Jurkat, Clone E6-1 (cell line): ENCODE measurements around the gene GPR137.

ENCODE experiments used
- DNase-seq: peaks from one replicate; pipeline ENCODE4 v3.0.0-alpha.2; 2011; ENCODE audit warnings: low read depth, low spot score
- H3K4me3 ChIP-seq: 2 replicates; pipeline ENCODE4 v1.5.1; 2011; ENCODE audit warnings: mild to moderate bottlenecking, low read length, control low read depth, moderate library complexity

The GPR137 gene

DNA sequence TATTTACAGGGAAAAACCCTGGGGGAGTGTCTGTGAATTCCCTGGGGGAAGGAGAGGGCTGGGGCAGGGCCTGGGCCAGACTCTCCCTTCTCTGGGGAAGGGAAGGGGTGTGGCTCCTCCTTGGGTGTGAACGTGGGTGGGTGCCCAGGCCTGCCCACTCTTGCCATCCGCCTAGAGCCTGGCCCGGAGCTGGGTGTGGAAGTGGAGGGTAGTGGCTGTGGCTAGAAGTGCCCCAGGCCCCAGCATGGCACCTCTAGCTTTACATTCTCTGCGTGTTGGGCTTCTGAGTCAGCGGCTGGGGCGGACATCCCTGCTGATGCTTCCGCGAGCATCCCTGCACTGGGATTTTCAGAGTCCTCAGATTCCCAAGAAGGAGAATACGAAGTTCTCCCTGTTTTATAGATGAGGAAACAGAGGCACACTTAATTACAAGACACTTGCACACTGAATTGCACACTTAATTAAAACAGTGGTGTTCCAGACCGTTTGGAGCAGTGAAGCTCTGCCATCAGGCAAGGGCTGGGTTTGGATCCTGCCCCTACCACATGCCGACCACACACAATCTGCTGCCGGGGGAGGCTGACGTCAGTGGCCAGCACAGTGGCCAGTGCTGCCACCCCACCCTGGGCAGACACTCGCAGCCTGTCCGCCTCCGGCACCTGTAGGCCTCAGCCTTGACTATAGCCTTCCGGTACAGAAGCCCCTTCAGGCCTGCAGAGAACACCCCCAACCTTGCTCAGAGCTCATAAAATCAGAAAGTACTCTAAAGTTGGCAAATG is 8.8 kb upstream of the GPR137 start:
- no peak for DNase-seq
- H3K4me3 ChIP-seq = no peak overlapping the region

DNA sequence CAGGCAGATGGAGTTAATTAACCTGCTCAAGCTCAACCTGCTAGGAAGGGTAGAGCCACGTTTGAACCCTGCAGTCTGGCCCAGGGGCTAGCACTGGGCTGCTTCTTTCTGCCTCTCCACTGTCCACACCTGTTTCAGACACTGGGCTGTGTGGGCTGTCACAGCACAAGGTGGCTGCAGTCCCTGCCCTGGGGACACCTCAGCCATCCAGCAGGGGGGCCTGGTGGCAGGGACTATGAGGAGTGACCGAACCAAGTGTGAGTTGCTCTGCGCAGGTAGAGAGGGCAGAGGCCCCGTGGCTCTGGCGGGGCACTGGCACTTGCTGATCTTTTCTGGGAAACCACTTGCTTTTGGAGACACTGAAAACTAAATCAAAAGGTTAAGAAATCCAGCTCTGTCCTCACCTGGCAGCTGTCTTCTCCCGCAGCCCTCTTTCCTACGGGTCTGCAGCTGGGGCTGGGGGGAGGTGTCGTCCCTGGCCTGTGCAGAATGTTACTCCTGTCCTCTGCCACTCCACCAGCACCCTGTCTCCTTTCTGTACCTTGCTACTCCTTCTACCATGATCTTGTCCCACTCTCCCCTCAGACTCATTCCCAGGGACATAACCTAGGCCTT is 7.0 kb upstream of the GPR137 start:
- H3K4me3 ChIP-seq = no peak overlapping the region
- no peak for DNase-seq

- DNase-seq = no peak
- H3K4me3 ChIP-seq = no peak overlapping the region
These were observed 3.5 kb upstream of the GPR137 start for GRCh38 chr11:64281957-64282770.

- no peak for DNase-seq
- no peak overlapping the region for H3K4me3 ChIP-seq
These were observed 2.6 kb upstream of the GPR137 start for GRCh38 chr11:64283092-64283491.

GRCh38 chr11:64284048-64284961 is 1.3 kb upstream of the GPR137 start, which contains the start of gene BAD:
BAD (minus strand) TSS chr11:64284665; CDS start chr11:64284368, 297 bp downstream.
- DNase-seq = peak; percentile 88
- H3K4me3 ChIP-seq = peak within 1 kb of the TSS; percentile 80

- no peak for DNase-seq
- peak overlapping the region; percentile 80 for H3K4me3 ChIP-seq
These were observed 495 bp downstream of the GPR137 start for GRCh38 chr11:64285885-64286800.

- DNase-seq = no peak
- no peak overlapping the region for H3K4me3 ChIP-seq
These were observed 1.1 kb downstream of the GPR137 start for GRCh38 chr11:64286801-64287159.

DNA sequence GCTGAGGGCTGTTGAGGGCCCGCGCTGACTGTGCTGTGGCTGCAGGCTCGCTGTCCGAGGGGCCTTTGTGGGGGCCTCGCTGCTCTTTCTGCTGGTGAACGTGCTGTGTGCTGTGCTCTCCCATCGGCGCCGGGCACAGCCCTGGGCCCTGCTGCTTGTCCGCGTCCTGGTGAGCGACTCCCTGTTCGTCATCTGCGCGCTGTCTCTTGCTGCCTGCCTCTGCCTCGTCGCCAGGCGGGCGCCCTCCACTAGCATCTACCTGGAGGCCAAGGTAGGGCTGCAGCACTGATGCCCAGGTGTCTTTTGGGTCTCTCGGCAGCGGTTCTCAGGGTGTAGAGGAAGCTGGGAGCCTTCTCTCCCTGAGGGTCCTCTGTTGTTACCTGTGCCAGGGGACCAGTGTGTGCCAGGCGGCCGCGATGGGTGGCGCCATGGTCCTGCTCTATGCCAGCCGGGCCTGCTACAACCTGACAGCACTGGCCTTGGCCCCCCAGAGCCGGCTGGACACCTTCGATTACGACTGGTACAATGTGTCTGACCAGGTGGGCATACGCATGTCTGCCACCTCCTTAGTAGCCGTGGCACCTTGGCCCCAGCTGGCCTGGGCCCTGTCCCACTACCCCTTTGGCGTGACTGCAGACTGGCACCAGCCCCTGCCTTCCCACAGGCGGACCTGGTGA is 2.2 kb downstream of the GPR137 start:
- DNase-seq = no peak
- H3K4me3 ChIP-seq = no peak overlapping the region

DNA sequence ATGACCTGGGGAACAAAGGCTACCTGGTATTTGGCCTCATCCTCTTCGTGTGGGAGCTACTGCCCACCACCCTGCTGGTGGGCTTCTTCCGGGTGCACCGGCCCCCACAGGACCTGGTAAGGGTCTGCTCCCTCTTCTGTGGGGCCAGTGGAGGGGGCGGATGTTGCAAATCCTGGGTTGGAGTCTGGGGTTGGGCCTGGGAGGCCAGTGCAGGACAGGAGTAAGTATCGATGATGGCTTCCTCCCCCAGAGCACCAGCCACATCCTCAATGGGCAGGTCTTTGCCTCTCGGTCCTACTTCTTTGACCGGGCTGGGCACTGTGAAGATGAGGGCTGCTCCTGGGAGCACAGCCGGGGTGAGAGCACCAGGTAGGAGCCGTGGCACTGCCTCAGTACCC is 2.7 kb downstream of the GPR137 start:
- no peak for DNase-seq
- no peak overlapping the region for H3K4me3 ChIP-seq

DNA sequence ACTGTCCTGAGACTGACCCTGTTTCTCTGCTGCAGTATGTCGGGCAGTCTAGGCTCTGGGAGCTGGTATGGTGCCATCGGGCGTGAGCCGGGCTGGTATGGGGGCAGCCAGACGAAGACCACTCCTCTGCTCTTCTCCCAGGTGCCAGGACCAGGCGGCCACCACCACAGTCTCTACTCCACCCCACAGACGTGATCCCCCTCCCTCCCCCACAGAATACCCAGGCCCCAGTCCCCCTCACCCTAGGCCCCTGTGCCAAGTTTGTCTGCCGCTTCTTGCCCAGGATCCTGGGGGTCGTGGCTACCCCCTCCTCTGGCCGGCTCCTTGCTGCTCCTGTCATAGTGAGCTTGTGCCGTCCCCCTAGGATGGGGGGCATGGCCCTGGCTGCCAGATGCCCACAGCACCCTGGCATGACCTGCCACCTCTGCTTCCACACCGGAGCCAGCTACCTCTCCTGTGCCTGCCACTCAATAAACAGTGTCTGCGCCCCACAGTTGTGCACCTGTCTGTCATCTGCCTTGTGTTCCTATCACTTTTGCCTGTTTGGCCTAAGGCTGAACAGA is 3.4 kb downstream of the GPR137 start:
- DNase-seq = no peak
- H3K4me3 ChIP-seq = no peak overlapping the region

- no peak overlapping the region for H3K4me3 ChIP-seq
These were observed 5.0 kb downstream of the GPR137 start for GRCh38 chr11:64290352-64291261.

DNA sequence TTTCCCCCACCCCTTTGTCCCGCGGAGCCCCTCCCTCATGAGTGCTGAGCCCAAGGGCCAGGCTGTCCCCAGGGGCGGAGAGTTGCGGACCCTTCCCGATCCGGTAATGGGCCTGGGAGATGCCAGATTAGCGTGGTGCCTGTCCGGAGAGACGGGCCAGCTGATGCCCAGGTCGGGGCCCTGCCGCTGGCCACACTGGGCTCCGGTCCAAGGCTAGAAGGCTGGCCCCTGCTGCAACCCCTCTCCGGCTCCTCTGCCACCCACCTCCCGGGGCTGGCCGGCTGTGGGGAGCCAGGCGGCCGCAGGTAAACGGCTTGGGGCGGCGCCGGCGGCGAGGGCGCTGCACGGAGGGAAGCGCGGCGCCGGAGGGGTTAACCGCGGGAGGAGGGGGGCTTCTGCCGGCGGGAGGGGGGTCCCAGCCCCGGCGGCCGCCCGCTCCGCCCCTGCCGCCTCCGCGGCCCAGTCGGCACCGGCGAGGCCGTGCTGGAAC is 5.7 kb downstream of the GPR137 start, which contains the start of gene KCNK4:
TSS of gene KCNK4 (plus strand) at position 41 of the 490 bp plus-strand sequence. CDS start 1,717 bp downstream, outside the sequence.
- no peak for DNase-seq
- no peak within 1 kb of the TSS for H3K4me3 ChIP-seq

More at GRCh38 chr11:64290352-64291261, 5.0 kb downstream of the GPR137 start:
- DNase-seq = no peak

DNA sequence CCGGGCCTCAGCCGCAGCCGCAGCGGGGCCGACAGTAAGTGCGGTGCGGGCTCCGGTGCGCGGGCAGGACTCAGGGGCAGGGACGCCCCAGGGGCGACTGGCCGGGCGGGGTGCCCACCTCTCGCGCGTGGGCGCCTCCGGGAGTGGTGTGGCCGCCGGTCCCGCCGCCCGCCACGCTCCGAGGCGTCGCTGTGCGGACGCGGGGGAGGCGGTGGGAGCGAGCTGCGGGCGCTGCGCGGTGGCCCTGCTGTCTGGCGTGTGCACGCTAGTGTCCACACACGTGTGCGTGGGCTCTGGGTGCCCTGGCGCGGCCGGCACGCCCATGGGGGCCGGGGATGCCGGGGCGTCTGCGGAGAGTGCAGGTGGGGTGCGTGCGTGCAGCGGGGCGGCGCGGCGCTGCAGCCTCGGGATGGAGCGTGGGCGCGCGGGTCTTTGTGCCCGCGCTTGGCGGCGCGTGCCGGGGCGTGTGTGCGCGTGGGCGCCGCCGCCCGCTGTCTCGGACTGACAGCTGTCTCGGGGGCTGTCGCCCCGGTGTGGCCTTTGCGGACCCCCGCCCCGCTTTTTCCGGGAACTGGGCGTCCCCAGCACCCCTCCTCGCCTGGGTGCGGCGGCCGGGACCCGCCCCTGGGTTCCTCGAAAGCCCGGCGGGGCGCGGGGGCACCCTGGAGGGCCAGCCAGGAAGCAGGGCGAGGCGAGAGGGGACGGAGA is 6.3 kb downstream of the GPR137 start:
- H3K4me3 ChIP-seq = no peak overlapping the region
- DNase-seq = no peak

DNA sequence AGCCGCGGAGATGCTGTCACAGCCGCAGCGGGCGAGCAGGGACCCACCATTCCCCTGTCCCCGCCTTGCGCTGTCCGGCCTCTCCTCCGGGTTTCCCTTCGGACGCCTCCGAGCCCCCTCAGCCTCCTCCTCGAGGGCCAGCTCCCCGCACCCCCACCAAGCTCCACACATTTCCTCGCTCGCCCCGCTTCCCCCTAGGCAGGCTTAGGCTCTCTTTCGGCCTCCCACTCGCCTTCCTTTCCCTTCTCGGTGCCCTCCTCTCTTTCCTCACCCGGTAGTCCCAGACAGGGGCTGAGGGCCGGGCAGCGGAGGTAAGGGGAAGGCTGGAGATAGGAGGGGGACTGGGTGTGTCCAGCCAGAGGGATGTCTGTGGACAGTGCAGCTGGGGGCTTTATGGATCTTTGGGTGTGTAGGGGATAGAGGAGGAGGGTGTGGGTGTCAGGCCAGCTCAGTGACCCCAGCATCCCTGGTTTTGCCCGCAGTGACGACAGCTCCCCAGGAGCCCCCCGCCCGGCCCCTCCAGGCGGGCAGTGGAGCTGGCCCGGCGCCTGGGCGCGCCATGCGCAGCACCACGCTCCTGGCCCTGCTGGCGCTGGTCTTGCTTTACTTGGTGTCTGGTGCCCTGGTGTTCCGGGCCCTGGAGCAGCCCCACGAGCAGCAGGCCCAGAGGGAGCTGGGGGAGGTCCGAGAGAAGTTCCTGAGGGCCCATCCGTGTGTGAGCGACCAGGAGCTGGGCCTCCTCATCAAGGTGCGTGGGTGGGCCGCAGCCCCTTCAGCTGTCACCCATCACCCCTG is 7.0 kb downstream of the GPR137 start:
- no peak for DNase-seq

GRCh38 chr11:64294774-64295173 is 9.1 kb downstream of the GPR137 start:
- DNase-seq = no peak
- no peak overlapping the region for H3K4me3 ChIP-seq

More for the DNA sequence above, 7.0 kb downstream of the GPR137 start:
- no peak overlapping the region for H3K4me3 ChIP-seq
